Liver (tissue), 9 donors: ENCODE results near the gene RYR1. TPM values are rescaled to one million over a fixed set of nuclear protein-coding genes. Genes with fewer than 3 reads are reported as not detected.
"Not testable (repeated sequence)": the region's sequence is repeated elsewhere in the genome, so short reads cannot be mapped to it uniquely, and the experiment has no call there.

Experiments used
- DNase-seq: peaks from one replicate; pipeline ENCODE4 v3.0.0-alpha.2; 2017; ENCODE audit warnings: low spot score
- H3K27ac ChIP-seq, 2 donors: one replicate each; pipeline ENCODE4 v1.7.0; 2013; ENCODE audit warnings: inconsistent platforms in 2 of 2, low read length in 2 of 2, control low read depth in 1 of 2, low read depth in 1 of 2, mild to moderate bottlenecking in 1 of 2
- H3K27me3 ChIP-seq, 4 donors: one replicate each; pipeline versions ENCODE4 v1.6.1 to v1.7.0; 2013; ENCODE audit warnings: low read length in 3 of 4, inconsistent platforms in 1 of 4, mild to moderate bottlenecking in 1 of 4, moderate library complexity in 1 of 4; ENCODE audit not compliant: control insufficient read depth in 4 of 4, insufficient read depth in 4 of 4
- H3K36me3 ChIP-seq, 4 donors: one replicate each; pipeline versions ENCODE4 v1.6.1 to v1.7.0; 2013; ENCODE audit warnings: low read length in 3 of 4, mild to moderate bottlenecking in 3 of 4, low read depth in 1 of 4, moderate library complexity in 1 of 4; ENCODE audit not compliant: control insufficient read depth in 4 of 4, insufficient read depth in 3 of 4
- H3K4me1 ChIP-seq, 4 donors: one replicate each; pipeline versions ENCODE4 v1.6.1 to v1.7.0; 2013; ENCODE audit warnings: low read length in 3 of 4, mild to moderate bottlenecking in 3 of 4, moderate library complexity in 1 of 4; ENCODE audit not compliant: control insufficient read depth in 4 of 4, insufficient read depth in 4 of 4
- H3K4me3 ChIP-seq, 3 donors: one replicate each; pipeline versions ENCODE4 v1.6.1 to v1.7.0; 2013; ENCODE audit warnings: low read length in 3 of 3, control low read depth in 1 of 3, low read depth in 1 of 3, mild to moderate bottlenecking in 1 of 3
- H3K9ac ChIP-seq, 2 donors: one replicate each; pipeline ENCODE4 v1.7.0; 2013; ENCODE audit warnings: low read length in 2 of 2, mild to moderate bottlenecking in 2 of 2, moderate library complexity in 2 of 2, control low read depth in 1 of 2, low read depth in 1 of 2
- H3K9me3 ChIP-seq, 4 donors: one replicate each; pipeline versions ENCODE4 v1.6.1 to v1.7.0; 2013; ENCODE audit warnings: low read length in 3 of 4; ENCODE audit not compliant: control insufficient read depth in 4 of 4
- EGR1 ChIP-seq, 2 donors: IDR thresholded peaks; 2 replicates each; pipeline ENCODE4 v1.6.1; 2016 to 2018; ENCODE audit warnings: antibody characterized with exemption in 2 of 2, low read depth in 2 of 2
- FOXA2 ChIP-seq: IDR thresholded peaks from 2 replicates; pipeline ENCODE4 v1.6.1; 2016; ENCODE audit warnings: antibody characterized with exemption
- GABPA ChIP-seq, 2 donors: IDR thresholded peaks in 1 of 2; conservative IDR thresholded peaks in 1 of 2; 2 replicates each; pipeline ENCODE4 v1.6.1; 2016; ENCODE audit warnings: antibody characterized with exemption in 2 of 2, mild to moderate bottlenecking in 1 of 2, moderate library complexity in 1 of 2
- HNF4G ChIP-seq: IDR thresholded peaks from 2 replicates; pipeline ENCODE4 v1.6.1; 2016; ENCODE audit warnings: antibody characterized with exemption
- JUND ChIP-seq, 2 donors: IDR thresholded peaks; 2 replicates each; pipeline ENCODE4 v1.6.1; 2016; ENCODE audit warnings: antibody characterized with exemption in 2 of 2
- NR2F2 ChIP-seq: IDR thresholded peaks from 2 replicates; pipeline ENCODE4 v1.6.1; 2016; ENCODE audit warnings: antibody characterized with exemption
- RAD21 ChIP-seq, 2 donors: IDR thresholded peaks; 2 replicates each; pipeline ENCODE4 v1.6.1; 2016; ENCODE audit warnings: antibody characterized with exemption in 2 of 2, mild to moderate bottlenecking in 2 of 2
- RXRA ChIP-seq, 2 donors: IDR thresholded peaks; 2 replicates each; pipeline ENCODE4 v1.6.1; 2017 to 2018; ENCODE audit warnings: antibody characterized with exemption in 2 of 2, mild to moderate bottlenecking in 1 of 2
- TAF1 ChIP-seq: conservative IDR thresholded peaks from 2 replicates; pipeline ENCODE4 v1.6.1; 2016; ENCODE audit warnings: antibody characterized with exemption, mild to moderate bottlenecking
- YY1 ChIP-seq: IDR thresholded peaks from 2 replicates; pipeline ENCODE4 v1.6.1; 2016; ENCODE audit warnings: antibody characterized with exemption, mild to moderate bottlenecking
- whole genome bisulfite sequencing: extraction: QIAGEN DNeasy Blood & Tissue Kit; methylation state at CpG from one replicate; pipeline ENCODE4 v1.1.7; 2013; 5-methylcytosine and 5-hydroxymethylcytosine counted together
- polyA plus RNA-seq, 2 donors: library from polyadenylated mRNA; stranded (reverse) in 1 of 2; unstranded in 1 of 2; fragments of 200-250 nt in 1 of 2; fragments of >200 nt in 1 of 2; fragmentation: Nextera tagmentation in 1 of 2; extraction: Ambion mirVana in 1 of 2; gene quantifications; one replicate each; pipeline versions ENCODE4 v1.2.1 to v1.2.3, GENCODE V29; 2013 to 2015
- total RNA-seq, 2 donors: library from RNA; depleted of rRNA; stranded (reverse); fragments of >200 nt; gene quantifications; one replicate each; pipeline ENCODE4 v1.2.3, GENCODE V29; 2014
- TF ChIP-seq, protein P1 (sequence below): IDR thresholded peaks from 2 replicates; pipeline ENCODE4 v1.6.1; 2016; ENCODE audit warnings: antibody characterized with exemption
- TF ChIP-seq, protein P2 (sequence below): IDR thresholded peaks from 2 replicates; pipeline ENCODE4 v1.6.1; 2016; ENCODE audit warnings: antibody characterized with exemption
- TF ChIP-seq, protein P3 (sequence below): fragments of 150-350 bp; IDR thresholded peaks from 2 replicates; pipeline ENCODE4 v1.5.1; 2017; ENCODE audit warnings: improper control_type of control experiment, low read depth, low read length; ENCODE audit not compliant: missing input control
- TF ChIP-seq, protein P4 (sequence below): IDR thresholded peaks from 2 replicates; pipeline ENCODE4 v1.6.1; 2016; ENCODE audit warnings: antibody characterized with exemption
- donor health status: healthy.
- donor health status: healthy.
- donor health status: healthy.
- donor health status: healthy.
- donor health status: healthy.

RYR1 gene
- total and polyA plus RNA-seq, 4 donors, result 0.01 to 0.70 (median 0.29) TPM

DNA sequence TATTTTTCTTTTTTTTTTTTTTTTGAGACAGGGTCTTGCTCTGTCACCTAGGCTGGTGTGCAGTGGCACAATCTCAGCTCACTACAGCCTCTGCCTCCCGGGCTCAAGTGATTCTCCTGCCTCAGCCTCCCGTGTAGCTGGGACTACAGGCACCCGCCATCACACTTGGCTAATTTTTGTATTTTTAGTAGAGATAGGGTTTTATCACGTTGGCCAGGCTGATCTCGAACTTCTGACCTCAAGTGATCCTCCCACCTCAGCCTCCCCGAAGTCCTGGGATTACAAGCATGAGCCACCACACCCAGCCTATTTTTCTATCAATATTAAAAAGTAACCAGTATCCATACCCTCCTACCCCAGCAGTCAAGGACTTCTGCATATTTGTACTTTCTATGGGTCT, 23.1 kb upstream of the RYR1 start:
- H3K27me3 ChIP-seq, H3K9ac ChIP-seq, H3K4me3 ChIP-seq, H3K4me1 ChIP-seq, H3K27ac ChIP-seq, DNase-seq, H3K36me3 ChIP-seq, H3K9me3 ChIP-seq: not testable (repeated sequence)
- WGBS, result 82% methylated on average over 6 of the region's 6 CpGs

DNA sequence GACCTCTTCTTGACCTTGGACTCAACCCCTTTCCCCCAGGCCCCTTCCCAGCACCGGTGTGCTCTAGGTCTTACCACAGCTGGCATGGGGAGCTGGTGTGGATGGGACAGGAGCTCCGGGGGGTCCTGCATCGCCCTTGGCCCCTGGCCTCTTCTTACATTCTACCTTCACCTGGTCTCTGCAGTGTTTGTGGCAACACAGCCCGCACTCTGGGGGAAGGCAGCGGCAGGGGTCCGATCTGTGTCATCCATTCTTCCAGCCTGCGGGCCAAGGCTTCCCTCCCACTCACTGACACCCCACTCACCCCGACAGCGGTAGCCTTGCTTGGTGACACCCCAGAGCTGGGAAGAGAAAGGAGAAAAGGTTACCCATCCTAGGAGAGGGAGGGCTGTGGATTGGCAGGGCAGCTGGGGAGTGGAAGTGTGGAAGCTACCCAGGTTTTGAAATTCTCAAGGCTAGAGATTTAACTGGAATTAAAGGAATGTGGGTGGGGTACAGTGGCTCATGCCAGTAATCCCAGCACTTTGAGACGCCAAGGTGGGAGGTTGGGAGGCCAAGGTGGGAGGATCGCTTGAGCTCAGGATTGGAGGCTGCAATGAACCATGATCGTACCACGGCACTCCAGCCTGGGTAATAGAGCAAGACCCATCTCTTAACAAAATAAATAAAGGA, 22.3 kb upstream of the RYR1 start:
- no peak overlapping the region for H3K27ac ChIP-seq
- TF ChIP-seq, protein P1, sequence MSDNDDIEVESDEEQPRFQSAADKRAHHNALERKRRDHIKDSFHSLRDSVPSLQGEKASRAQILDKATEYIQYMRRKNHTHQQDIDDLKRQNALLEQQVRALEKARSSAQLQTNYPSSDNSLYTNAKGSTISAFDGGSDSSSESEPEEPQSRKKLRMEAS, result no peak
- TF ChIP-seq, protein P2, sequence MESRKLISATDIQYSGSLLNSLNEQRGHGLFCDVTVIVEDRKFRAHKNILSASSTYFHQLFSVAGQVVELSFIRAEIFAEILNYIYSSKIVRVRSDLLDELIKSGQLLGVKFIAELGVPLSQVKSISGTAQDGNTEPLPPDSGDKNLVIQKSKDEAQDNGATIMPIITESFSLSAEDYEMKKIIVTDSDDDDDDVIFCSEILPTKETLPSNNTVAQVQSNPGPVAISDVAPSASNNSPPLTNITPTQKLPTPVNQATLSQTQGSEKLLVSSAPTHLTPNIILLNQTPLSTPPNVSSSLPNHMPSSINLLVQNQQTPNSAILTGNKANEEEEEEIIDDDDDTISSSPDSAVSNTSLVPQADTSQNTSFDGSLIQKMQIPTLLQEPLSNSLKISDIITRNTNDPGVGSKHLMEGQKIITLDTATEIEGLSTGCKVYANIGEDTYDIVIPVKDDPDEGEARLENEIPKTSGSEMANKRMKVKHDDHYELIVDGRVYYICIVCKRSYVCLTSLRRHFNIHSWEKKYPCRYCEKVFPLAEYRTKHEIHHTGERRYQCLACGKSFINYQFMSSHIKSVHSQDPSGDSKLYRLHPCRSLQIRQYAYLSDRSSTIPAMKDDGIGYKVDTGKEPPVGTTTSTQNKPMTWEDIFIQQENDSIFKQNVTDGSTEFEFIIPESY, result no peak
- TF ChIP-seq TAF1 (no peak), HNF4G (no peak), JUND (IDR thresholded peaks at IDR 0.05) (no peak)
- no peak overlapping the region for H3K9ac ChIP-seq
- DNase-seq, result no peak
- H3K4me1 ChIP-seq, result no peaks in the 10 kb centered on the region
- H3K4me3 ChIP-seq, result no peak overlapping the region
- no peaks in the 10 kb centered on the region for H3K27me3 ChIP-seq
- peaks cover 0 to 6% (median 2%) of the 10 kb centered on the region in 4 donors for H3K36me3 ChIP-seq
- no peaks in the 10 kb centered on the region for H3K9me3 ChIP-seq
- 90% methylated on average over 13 of the region's 13 CpGs for WGBS

DNA sequence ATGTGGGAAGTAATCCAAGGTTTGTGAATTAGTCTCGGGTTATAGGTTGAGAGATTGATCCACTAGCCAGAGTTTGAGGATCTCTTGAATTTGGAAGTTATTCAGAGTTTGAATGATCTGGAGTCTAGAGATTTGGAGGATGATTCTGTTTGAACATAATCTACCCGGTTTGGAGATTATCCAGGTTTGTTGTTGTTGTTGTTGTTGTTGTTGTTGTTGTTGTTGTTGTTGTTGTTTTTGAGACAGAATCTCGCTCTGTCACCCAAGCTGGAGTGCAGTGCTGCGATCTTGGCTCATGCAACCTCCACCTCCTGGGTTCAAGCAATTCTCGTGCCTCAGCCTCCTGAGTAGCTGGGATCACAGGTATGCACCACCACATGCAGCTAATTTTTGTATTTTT, 21.6 kb upstream of the RYR1 start:
- 86% methylated on average over 5 of the region's 5 CpGs for WGBS

DNA sequence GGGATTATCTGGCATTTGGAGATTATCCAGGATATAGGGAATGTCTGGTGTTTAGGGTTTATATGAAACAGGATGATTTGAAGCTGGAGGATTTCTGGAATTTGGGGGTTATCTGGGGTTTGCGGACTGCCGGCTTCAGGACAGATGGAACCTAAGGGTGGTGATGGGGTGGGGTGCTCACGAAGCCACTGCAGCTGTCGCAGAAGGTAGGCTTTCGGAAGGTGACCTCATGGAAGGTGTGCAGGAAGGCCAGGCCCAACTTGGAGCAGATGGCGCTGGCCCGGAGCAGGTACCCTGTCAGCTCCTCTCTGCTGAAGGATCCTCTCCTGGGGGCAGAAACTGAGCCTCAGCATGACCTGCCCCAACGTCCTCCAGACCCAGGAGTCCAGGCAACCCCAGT, 21.0 kb upstream of the RYR1 start:
- Histone ChIP-seq H3K4me3 (no peak overlapping the region), H3K4me1 (no peaks in the 10 kb centered on the region), H3K9ac (no peak overlapping the region), H3K27me3 (no peaks in the 10 kb centered on the region), H3K27ac (no peak overlapping the region), H3K36me3 (no peaks in the 10 kb centered on the region), H3K9me3 (no peaks in the 10 kb centered on the region)
- DNase-seq, result no peak
- 94% methylated on average over 8 of the region's 8 CpGs for WGBS
- TF ChIP-seq GABPA (IDR thresholded peaks at IDR 0.05 in 1 of 2, conservative IDR thresholded peaks at IDR 0.05 in 1 of 2), result no peak
- no peak for TF ChIP-seq RXRA (IDR thresholded peaks at IDR 0.05)
- TF ChIP-seq HNF4G, result no peak
- TF ChIP-seq RAD21 (IDR thresholded peaks at IDR 0.05), result no peak
- TF ChIP-seq, protein P3, sequence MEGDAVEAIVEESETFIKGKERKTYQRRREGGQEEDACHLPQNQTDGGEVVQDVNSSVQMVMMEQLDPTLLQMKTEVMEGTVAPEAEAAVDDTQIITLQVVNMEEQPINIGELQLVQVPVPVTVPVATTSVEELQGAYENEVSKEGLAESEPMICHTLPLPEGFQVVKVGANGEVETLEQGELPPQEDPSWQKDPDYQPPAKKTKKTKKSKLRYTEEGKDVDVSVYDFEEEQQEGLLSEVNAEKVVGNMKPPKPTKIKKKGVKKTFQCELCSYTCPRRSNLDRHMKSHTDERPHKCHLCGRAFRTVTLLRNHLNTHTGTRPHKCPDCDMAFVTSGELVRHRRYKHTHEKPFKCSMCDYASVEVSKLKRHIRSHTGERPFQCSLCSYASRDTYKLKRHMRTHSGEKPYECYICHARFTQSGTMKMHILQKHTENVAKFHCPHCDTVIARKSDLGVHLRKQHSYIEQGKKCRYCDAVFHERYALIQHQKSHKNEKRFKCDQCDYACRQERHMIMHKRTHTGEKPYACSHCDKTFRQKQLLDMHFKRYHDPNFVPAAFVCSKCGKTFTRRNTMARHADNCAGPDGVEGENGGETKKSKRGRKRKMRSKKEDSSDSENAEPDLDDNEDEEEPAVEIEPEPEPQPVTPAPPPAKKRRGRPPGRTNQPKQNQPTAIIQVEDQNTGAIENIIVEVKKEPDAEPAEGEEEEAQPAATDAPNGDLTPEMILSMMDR, result no peak
- no peak for TF ChIP-seq TAF1
- TF ChIP-seq, protein P2, result no peak
- TF ChIP-seq, protein P4, sequence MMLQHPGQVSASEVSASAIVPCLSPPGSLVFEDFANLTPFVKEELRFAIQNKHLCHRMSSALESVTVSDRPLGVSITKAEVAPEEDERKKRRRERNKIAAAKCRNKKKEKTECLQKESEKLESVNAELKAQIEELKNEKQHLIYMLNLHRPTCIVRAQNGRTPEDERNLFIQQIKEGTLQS, result no peak
- TF ChIP-seq NR2F2, result no peak
- TF ChIP-seq JUND (IDR thresholded peaks at IDR 0.05), result no peak
- TF ChIP-seq EGR1 (IDR thresholded peaks at IDR 0.05; ENCODE audit: low read depth in 2 of 2), result no peak
- TF ChIP-seq YY1, result no peak
- TF ChIP-seq, protein P1, result no peak
- TF ChIP-seq FOXA2, result no peak

More for the DNA sequence above, 21.6 kb upstream of the RYR1 start:
- not testable (repeated sequence) for H3K4me1 ChIP-seq, H3K36me3 ChIP-seq, H3K9me3 ChIP-seq, H3K9ac ChIP-seq, DNase-seq, H3K27ac ChIP-seq, H3K27me3 ChIP-seq, H3K4me3 ChIP-seq
